ENCODE measurements around the gene NDUFS5.

- TF ChIP-seq CTCF (IDR thresholded peaks at IDR 0.05; ENCODE audit: insufficient read depth, low read depth, low read length), result no peak
- no peak for TF ChIP-seq EZH2 (IDR thresholded peaks at IDR 0.05; ENCODE audit: insufficient read depth, low read length)
Observed at GRCh38 chr1:39026866-39027507, 837 bp downstream of the NDUFS5 start.
